PC-3 (cell line): Measurements from ENCODE around the gene RAC3.

Experiments used
- EZH2 ChIP-seq: fragments of 300-600 bp; sonication (generic); IDR thresholded peaks from one replicate; pipeline ENCODE4 v1.6.1; 2017; ENCODE audit warnings: antibody characterized with exemption, mild to moderate bottlenecking, low read length; ENCODE audit not compliant: unreplicated experiment
- EZH2phosphoT487 ChIP-seq: fragments of 300-600 bp; sonication (generic); IDR thresholded peaks from 2 replicates; pipeline ENCODE4 v1.6.1; 2018; ENCODE audit warnings: mild to moderate bottlenecking, antibody characterized with exemption, low read length, borderline replicate concordance
- TF ChIP-seq, protein P1 (sequence below): fragments of 300-600 bp; sonication (generic); conservative IDR thresholded peaks from 2 replicates; pipeline ENCODE4 v1.5.1; 2017; ENCODE audit warnings: antibody characterized with exemption, low read depth, mild to moderate bottlenecking, low read length

DNA sequence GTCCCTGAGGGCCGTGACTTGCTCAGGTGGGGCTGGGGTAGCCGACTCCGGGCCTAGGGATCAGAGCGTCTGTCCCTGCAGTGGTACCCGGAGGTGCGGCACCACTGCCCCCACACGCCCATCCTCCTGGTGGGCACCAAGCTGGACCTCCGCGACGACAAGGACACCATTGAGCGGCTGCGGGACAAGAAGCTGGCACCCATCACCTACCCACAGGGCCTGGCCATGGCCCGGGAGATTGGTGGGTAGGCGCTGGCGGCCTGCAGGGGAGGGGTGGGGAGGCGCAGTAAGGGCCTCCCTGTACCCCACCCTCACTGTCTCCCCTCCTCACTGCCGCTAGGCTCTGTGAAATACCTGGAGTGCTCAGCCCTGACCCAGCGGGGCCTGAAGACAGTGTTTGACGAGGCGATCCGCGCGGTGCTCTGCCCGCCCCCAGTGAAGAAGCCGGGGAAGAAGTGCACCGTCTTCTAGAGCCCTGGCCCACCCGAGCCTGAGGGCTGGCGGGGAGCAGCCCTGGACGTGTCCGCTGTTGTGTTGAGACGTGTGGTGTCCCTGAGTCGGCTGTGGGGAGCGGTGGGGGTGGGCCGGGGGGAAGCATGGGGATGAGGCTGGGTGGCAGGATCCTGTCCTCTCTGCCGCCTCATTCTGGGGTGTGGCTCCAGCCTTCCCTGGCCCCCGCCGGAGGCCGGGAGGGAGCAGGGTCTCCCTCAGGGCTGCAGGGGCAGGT is 2.0 kb downstream of the RAC3 start:
- TF ChIP-seq, protein P1, sequence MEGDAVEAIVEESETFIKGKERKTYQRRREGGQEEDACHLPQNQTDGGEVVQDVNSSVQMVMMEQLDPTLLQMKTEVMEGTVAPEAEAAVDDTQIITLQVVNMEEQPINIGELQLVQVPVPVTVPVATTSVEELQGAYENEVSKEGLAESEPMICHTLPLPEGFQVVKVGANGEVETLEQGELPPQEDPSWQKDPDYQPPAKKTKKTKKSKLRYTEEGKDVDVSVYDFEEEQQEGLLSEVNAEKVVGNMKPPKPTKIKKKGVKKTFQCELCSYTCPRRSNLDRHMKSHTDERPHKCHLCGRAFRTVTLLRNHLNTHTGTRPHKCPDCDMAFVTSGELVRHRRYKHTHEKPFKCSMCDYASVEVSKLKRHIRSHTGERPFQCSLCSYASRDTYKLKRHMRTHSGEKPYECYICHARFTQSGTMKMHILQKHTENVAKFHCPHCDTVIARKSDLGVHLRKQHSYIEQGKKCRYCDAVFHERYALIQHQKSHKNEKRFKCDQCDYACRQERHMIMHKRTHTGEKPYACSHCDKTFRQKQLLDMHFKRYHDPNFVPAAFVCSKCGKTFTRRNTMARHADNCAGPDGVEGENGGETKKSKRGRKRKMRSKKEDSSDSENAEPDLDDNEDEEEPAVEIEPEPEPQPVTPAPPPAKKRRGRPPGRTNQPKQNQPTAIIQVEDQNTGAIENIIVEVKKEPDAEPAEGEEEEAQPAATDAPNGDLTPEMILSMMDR = no peak
- TF ChIP-seq EZH2 = no peak
- no peak for TF ChIP-seq EZH2phosphoT487
